ENCODE data around the gene MTAP.

MTAP gene

DNA sequence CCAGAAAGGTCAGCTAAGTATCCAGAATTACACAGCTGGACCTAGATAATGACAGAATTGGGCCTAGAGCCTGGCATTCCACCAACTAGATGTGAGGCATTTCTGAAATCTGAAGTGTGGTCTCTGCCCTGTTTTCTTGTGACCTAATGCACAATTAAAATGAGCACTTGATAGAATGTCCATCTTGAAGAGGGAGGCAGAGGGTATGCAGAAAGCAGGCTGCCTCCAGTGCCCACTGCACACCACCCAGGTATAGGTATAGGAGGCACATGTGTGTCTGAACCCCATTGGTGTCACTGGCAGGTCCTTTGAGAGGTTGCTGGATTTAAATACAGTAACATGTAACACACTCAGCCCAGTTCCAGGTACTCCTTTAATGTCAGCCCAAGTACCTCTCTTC lies 2.4 kb downstream of the MTAP start:
- no peak for DNase-seq (ENCODE audit: low read depth in 2 of 2)

DNA sequence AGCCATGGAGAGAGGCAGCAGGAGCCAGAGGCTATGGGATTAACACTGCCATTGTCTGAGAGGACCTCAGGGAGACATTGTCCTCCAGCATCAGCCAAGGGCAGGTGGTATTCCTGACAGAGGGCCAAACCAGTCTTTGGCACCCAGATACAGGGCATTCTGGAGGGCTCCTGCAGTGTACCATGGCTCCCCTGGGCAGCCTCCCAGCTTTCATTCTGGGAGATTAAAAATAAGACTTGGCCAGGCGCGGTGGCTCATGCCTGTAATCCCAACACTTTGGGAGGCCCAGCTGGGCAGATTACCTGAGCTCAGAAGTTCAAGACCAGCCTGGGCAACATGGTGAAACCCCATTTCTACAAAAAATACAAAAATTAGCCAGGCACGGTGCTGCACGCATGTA lies 4.2 kb downstream of the MTAP start:
- DNase-seq (ENCODE audit: low read depth in 2 of 2) = no peak

DNA sequence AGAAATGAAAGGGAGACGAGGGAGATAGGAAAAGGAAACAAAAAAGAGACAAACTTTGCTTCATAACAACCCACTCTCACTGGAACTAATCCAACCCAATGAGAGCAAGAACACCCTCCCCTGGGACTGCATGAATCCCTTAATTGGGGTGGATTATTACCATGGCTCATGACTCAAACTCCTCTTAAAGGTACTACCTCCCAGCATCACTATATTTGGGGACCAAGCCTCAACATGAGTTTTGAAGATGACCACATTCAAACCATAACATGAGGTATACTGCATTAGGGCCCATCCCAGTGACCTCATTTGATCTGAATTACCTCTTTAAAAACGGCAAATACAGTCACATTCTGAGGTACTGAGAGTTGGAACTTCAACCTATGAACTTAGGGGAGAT lies 8.0 kb downstream of the MTAP start:
- no peak for DNase-seq (ENCODE audit: low read depth in 2 of 2)

DNA sequence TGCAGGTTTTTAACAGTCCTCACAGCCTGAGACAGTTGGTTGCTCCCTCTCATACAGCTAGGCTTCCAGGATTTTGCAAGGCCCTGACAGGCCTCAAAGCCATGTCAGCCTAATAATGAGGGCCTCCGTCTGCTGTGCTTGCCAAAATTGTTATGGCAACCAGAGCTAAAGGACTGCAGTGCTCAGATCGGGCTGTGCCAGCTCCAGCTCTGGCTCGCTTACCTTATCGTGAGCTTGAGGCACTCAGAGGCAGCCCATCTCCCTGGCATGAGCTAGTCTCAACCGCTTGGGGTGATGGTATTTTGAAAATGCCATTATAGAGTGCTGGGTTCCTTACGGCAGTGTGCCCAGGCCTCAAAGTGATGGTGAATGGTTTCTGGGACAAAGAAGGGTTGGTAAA lies 8.4 kb downstream of the MTAP start:
- no peak for DNase-seq (ENCODE audit: low read depth in 2 of 2)

DNA sequence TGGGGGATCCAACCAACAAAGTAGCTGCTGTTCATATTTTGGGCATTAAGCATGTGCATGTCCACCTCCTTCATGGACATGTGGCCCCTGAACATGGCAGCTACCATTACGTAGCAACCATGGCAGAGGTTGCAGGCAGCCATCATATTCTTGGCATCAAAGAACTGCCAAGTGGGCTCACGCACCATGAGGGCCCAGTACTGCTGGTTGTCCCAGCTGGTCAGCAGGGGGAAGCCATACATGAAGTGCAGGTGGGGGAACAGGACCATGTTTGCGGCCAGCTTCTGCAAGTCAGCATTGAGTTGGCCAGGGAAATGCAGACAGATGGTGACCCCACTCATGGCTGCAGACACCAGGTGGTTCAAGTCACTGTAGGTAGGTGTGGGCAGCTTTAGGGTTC lies 9.5 kb downstream of the MTAP start:
- no peak for DNase-seq (ENCODE audit: low read depth in 2 of 2)

DNA sequence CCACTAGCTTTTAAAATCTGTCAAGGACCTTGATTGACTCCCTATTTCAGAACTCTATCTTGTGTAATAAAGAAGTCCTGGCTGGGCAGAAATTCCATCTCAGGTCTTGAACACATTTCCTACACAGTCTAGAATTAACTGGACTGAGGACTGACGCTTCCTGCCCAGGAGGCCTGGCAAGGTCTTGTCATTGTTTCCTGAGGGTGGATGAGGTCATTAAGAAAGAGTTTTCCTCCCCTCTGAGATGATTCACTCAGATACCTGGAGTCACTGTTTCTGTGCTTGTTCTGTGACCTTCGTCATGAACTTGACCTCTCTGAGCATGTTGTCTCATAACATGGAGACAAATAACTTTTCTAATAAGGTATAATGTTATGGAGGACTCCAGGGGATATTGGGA lies 10.0 kb downstream of the MTAP start:
- DNase-seq (ENCODE audit: low read depth in 2 of 2) = no peak

DNA sequence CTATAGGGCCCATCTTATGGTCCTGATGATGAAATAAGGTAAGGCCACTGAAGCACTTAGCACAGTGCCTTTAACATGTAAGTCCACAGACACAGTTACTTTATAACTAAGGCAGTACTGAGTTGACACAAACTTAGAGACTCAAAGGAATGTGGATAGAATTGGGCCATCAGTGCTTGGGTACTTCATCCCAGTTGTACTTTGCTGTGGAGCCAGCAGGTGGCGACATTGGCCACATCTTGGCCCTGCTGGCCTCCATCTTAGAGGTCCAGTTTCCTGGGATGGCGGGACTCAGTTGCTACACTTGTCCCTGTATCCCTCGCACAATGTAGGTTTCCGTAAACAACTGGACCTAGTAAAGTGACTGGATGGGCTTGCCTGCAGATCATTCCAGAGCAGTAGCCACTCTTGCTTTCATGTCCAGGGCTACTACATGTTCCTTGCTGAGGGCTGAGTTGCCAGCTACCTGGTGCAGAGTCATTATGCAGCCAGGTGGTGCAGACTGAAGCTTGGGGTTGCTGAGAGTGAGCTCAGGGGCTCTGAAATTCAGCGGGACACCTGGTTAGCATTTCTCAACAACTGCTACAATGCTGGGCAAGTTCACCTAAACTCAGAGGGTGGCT lies 10.6 kb downstream of the MTAP start:
- DNase-seq (ENCODE audit: low read depth in 2 of 2) = peak in 1 of 2 donors; percentile 42

DNA sequence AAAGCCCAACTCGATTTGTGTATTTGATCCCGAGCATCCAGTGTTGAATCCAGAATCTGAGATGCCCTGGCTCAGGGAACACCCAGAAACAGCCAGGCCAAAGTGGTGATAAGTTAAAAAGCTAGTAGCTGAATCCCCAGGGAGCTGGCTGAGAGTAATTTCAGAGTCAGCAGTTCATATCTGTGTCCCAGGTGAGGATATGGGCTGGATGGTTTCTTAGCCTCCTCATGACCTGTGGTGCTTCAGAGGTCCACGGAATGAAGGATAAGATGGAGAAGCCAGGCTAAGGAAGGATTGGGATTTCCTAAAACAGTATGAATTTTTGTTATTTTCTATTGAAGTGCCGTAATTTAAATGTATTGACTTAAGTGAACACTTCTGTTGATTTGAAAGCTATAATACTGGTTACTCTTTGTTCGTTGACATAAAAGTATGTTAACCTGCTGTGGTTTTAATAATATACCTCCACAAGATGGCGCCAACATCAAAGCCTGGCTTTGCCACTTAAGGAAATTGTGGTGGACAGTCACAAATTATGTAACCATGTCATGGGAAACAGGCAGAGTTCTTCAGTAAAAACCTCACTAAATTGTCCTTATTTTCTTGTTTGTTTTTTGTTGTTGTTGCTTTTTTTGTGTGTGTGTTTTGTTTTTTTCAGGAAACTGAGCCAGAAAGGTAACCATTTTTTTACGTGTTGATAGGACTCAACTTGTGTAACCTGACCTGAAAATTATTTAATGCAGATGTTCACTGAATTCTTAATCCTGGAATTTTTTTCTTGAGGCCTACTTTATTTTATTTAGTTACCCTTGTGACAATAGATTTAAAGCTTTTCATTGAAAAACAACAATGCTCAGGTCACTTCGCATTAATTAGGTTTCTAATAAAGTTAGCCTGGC lies 11.4 kb downstream of the MTAP start:
- no peak for DNase-seq (ENCODE audit: low read depth in 2 of 2)

DNA sequence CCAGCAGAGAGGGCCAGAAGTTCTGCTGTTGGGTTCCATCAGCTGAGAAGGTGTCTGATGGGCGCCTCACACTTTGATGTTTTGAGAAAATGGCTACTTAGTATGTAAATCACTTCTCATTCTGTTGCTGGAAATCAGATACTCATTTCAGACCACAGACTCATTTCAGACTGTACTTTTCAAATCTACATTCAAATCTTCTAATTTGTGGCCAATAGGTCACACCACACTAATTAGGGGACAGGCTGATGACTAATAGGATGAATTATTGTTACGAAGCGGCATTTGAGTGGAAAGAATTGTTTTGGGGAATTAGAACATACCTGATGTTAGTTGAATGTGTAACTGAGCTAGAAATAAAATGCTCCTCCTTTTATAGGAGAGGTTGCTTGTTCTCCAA lies 13.2 kb downstream of the MTAP start:
- DNase-seq (ENCODE audit: low read depth in 2 of 2) = no peak

DNA sequence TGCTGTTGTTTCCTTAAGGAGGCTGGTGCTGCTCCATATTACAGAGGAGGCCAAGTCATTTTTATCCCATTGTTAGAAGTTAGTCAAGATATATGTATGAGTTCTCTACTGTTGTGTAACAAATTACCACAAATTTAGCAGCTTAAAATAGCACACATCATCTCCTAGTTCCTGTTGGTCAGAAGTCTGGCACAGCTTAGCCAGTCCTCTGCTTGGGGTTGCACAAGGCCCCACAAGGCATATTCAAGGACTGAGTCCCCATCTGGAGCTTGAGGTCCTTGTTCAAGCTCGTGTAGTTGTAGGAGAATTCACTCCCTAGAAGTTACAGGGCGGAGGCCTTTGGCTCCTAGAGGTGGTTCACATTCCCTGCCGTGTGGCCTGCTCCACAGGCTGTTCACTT lies 14.7 kb downstream of the MTAP start:
- DNase-seq (ENCODE audit: low read depth in 2 of 2) = no peak

DNA sequence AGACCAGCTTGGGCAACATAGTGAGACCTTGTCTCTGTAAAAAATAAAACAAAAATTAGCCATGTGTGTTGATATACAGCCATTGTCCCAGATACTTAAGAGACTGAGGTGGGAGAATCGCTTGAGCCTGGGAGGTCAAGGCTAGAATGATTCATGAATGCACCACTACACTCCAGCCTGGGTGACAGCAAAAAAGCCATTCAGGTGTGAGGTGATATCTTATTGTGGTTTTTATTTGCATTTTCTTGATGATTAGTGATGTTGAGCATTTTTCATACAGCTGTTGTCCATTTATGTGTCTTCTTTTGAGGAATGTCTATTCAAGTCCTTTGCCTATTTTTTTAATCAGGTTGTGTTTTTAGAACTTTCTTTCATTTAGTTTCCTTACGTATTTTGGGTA lies 23.2 kb downstream of the MTAP start:
- DNase-seq (ENCODE audit: low read depth in 2 of 2) = no peak

DNA sequence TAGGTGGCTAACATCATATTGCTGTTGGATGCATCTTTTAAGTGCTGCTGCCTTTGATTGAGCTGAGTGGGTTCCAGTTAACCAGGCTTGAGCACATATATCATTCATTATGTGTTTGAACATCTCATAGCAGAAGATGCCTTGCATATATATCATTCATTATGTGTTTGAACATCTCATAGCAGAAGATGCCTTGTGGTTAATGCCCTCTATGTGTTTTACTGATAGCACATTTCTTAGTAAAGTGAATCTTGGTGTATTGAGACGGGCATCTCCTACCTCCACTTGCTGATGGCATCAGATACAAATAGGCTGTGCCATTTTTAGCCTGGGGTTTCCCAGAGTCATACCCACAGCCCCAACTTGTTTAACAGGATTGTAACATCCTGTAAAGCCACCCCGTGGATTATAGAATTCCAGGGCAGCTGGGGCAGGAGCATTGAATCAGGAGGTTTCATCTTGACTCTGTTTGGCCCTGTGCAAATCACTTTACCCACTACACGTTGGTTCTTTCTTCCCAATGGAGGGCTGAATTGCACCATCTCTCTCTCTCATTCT lies 26.5 kb downstream of the MTAP start:
- no peak for DNase-seq (ENCODE audit: low read depth in 2 of 2)

DNA sequence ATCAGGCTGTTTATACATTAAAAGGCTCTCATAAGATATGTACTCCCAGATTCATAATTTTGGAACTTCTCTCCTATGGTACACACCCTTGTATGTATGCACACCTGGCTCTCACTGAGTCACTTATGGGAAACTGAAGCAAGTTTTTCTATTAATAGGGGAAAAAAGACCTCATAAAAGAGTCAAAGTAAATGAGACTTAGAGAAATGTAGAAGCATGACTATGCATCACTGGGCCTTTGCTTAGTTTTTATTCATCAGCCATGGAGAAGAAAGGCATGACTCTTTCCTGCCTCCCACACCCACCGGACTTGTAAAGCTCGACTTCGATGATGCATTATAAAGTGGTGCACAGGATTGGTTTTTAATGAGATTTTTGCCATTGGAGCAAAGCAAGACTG lies 28.2 kb downstream of the MTAP start:
- DNase-seq (ENCODE audit: low read depth in 2 of 2) = no peak

DNA sequence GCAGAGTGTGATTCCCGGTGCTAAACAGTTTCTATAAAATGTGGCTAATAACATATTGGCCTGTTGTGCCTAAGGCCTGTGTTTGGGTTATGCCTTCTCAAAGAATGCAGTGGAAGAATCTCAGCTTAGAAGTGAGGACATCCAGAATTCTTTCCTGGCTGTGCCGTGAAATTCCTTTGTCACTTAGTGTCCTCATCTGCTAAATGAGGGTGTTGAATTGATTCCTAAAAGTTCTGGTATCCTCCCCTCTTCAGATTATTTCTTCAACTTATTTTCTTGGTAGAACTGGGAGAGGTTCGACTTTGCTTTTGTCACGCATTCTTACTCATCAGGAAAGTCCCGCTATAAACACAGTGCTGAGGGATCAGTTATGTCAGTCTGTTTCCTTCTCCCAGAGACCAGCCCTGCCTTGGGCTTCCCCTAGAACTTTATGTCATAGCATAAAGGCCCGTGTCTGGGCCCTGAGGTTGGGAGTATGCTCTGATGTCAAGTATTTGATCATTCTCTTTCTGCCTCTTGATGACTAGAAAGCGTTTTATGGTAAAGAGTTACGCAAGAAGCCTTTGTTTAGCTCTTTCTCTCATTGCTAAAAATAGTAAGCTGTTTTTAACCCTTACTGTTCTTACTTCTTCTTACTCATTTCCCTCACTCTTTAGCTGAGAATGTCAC lies 29.5 kb downstream of the MTAP start:
- peak; percentile 24 for DNase-seq (ENCODE audit: low read depth in 2 of 2)

DNA sequence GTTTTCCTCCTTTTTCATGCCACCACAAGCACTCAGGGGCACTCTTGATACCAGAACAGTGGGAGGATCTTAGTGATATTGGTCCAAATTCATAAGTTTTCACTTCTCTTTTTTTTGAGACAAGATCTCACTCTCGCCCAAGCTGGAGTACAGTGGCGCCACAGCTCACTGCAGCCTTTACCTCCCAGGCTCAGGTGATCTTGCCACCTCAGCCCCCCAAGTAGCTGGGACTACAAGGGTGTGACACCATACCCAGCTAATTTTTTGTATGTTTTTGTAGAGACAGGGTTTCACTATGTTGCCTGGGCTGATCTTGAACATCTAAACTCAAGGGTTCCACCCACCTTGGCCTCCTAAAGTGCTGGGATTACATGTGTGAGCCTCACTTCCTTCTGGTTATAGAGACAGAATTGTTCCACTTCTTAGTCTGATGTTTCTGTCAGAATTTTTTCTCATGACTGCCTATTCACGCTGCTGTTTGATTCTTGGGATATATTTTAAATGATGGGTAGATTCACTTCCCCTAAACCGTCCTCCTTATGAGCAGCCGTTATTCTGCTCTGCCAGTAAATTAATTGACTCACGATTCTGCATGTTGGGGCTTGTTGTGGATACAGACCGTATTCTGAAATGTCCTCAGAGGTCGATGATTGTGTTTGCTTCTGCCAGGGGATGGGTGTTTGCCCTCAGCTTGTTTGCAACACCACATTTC lies 30.8 kb downstream of the MTAP start:
- DNase-seq (ENCODE audit: low read depth in 2 of 2) = no peak

DNA sequence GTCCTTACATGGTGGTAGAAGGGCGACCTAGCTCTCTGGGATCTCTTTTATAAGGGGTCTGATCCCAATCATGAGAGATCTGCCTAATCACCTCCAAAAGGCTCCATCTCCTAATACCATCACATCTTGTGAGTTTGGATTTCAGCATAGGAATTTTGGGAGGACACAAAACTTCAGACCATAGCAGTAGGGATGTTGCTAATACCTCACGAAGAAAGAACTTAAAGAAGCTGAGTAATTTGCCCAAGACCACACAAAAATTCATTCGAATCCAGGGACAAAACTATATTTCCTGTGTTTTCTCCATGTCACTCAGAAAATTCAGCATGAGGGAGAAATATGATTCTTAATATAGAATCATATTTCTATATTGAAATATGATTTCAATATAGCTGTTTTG lies 32.7 kb downstream of the MTAP start:
- DNase-seq (ENCODE audit: low read depth in 2 of 2) = no peak

DNA sequence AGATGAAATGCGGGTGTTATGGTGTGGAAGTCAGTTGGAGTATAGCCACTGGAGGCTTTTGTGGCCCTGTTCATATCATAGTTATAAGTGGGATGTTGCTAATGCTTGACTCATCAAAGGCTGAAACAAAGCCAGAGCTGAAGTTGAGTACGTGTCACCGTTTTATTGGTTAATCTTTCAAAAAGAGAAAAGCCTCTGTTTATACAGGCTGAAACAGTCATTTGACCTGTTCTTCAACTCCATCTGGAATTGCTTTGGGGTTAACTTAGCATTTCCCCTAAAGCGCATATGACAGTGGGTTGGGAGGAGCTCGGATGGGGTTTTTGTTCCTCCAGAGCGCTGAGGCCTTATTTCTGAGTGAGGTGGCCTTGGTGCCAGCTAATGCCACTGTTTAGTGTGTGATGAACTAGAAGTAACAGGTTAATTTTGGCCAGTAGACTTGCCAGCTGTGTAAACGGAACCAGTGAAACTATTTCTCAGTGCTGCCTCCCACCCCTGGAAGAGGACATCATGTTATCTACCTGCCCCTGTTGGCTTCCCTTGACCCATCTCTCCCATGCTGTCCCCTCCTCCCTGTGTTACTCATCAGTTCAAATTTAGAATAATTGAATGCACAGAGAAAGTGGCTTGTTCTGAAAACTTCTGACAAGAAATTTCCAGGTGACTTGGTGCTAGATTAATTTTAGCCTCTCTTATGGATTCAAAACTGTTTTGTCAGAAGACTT lies 34.2 kb downstream of the MTAP start:
- no peak for DNase-seq (ENCODE audit: low read depth in 2 of 2)

DNA sequence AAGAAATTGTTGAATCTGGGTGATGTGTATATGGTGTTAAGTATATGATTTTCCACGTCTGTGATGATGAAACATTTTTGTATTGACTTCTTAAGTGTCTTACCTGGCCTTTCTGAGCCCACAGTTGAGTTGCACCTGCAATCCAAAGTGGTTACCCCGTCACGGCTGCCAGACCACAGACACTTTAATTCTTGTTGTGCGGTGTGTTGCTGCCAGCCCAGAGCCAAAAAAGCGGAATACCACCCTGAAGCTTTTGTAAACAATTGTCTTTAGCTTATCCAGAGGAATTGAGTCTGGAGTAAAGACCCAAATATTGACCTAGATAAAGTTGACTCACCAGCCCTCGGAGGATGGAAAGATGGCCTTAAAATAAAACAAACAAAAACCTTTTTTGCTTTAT lies 35.1 kb downstream of the MTAP start:
- DNase-seq (ENCODE audit: low read depth in 2 of 2) = no peak

DNA sequence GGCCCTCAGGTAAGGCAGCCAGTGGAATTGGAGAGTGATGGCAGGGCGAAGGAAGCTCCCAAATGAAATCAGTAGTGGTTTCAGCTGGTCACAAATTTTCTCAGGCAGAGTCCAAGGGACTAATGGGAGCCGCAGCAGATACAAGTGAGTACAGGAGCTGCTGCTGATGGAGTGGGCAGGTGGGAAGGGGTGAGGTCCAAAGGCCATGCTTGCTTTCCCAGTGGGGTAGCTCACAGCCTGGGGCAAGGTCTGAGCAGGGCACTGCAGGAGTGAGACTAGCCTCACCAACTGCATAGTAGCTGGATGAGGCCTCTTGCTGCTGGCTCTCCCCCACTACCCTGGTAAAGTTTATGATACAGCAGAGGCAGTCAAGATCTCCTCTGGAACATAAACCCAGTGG lies 38.2 kb downstream of the MTAP start:
- no peak for DNase-seq (ENCODE audit: low read depth in 2 of 2)

DNA sequence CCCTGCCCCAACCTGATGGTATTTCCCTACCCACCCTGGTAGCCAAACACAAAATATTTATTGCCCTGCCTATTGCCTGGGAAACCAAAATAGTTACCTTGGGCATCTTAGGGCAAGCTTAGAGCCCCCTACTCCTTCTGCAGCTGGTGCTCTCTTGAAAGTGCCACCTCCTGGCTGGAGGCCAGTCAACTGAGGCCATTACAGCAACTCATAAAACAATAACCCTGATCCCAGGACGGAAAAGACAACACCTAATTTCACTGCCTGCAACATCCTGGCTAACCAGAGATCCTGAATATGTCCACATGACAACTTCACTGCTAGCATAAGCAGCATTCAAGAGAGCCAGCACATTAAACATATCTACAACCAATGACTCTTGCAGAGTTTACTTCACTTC lies 38.7 kb downstream of the MTAP start:
- DNase-seq (ENCODE audit: low read depth in 2 of 2) = no peak

DNA sequence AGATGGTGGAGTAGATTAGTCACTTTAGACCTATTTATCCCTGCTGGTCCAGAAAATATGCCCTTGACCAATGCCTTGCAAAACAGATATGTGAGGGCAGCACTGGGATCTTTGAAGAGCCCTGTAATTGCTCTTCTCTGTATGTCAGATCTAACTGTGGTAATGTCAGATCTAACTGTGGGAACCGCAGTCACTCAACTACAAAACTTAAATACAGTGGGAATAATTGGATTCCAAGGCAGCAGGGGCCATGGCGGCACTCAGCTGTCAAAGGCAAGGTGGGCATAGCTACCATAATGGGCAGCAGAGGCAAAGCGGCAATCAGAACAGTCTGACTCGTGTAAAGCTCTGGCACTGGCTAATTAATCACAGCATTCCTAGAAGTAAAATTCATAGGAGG lies 46.2 kb downstream of the MTAP start:
- no peak for DNase-seq (ENCODE audit: low read depth in 2 of 2)

All from stimulated activated CD4-positive, alpha-beta T cell treated with anti-CD3 and anti-CD28 coated beads, Interleukin-15, amount 100 ng/mL, for 48 hours (primary cell).